Motor neuron (in vitro differentiated cells): ENCODE data around the gene KRTAP17-1. TPM values are rescaled to one million over a fixed set of nuclear protein-coding genes. Genes with fewer than 3 reads are reported as not detected.

ENCODE experiments used
- ATAC-seq, 8 experiments: fragments of 200-7000 bp; cut with Tn5 transposase; replicated peaks in 6 of 8; 2 replicates each; pipeline ENCODE4 v1.8.0; 2021; ENCODE audit warnings: mild to moderate bottlenecking in 8 of 8, moderate library complexity in 8 of 8
- H3K27ac ChIP-seq, 2 donors: fragments of 250-450 bp; sonication (Bioruptor Pico); 2 replicates each; pipeline ENCODE4 v1.9.0; 2021; ENCODE audit warnings: antibody characterized with exemption in 2 of 2, mild to moderate bottlenecking in 2 of 2, moderate library complexity in 1 of 2
- H3K4me1 ChIP-seq, 2 donors: fragments of 250-450 bp; sonication (Bioruptor Pico); replicated peaks in 1 of 2; 2 replicates each; pipeline ENCODE4 v1.6.1; 2021; ENCODE audit warnings: antibody characterized with exemption in 2 of 2, mild to moderate bottlenecking in 2 of 2, moderate library complexity in 1 of 2
- H3K4me3 ChIP-seq, 5 donors: fragments of 250-450 bp; sonication (Bioruptor Pico); 2 replicates each; pipeline ENCODE4 v1.9.0; 2021; ENCODE audit warnings: antibody characterized with exemption in 5 of 5, mild to moderate bottlenecking in 5 of 5, moderate library complexity in 4 of 5
- WGBS, 10 experiments: fragments of 450-650 bp; shearing (Covaris generic); methylation state at CpG; one replicate each; pipeline ENCODE4 v1.0.0; 2022; 5-methylcytosine and 5-hydroxymethylcytosine counted together
- in situ Hi-C, 9 experiments: fragments of 400-800 bp; cut with MboI; loops; one replicate each; pipeline ENCODE4 v1.15.0; 2021; ENCODE audit warnings: low sequenced_read_pairs in 9 of 9, low pct_unique_long_range_greater_than_20kb in 2 of 9; ENCODE audit not compliant: unreplicated experiment in 9 of 9
- total RNA-seq, 8 experiments: library from RNA; unstranded; fragments of 300-600 nt; gene quantifications; 2 replicates each; pipeline versions ENCODE4 v1.2.3 to v1.2.4, GENCODE V29; 2022

The KRTAP17-1 gene
- total RNA-seq, 8 experiments from 2014 or later: 0.57 TPM; not detected in 7

GRCh38 chr17:41340934-41341861, 25.7 kb upstream of the KRTAP17-1 start:
- Histone ChIP-seq H3K4me3 (no peak overlapping the region), H3K27ac (no peak overlapping the region), H3K4me1 (no peaks in the 10 kb centered on the region)
- peak in 2 of 8 experiments; percentile 39 to 55 for ATAC-seq
- WGBS, 10 experiments: 0 to 83% (median 66%) methylated on average over 1 to 7 of the region's 7 CpGs; no CpG with 5 or more reads in 1 of the 10 experiments
- in situ Hi-C loops: loop anchor here in 1 of 9 experiments (25.0 kb wide), 1 partner anchor 171 kb away; the partner anchor contains the start of genes KRT13 and KRT15

DNA sequence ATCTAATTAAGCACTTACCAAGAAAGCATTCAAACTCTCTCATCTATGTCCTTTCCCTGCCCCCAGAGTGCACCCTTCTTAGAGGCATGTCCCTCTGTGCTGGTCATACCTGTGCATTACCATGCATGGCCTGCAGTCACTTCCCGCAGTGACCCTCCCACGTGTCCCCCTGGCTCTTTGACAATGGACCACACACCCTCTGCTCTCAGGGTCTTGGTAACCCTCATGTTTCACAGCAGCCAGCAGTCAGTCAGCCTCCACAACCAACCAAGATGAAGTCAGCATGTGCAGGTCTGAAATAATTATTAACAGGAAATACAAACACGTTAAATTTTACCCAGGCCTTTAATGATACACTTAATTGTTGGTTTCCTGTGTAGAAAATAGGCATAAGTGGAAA, 25.0 kb upstream of the KRTAP17-1 start:
- 0 to 58% (median 57%) methylated on average over 1 to 3 of the region's 3 CpGs; no CpG with 5 or more reads in 4 of the 10 experiments for whole genome bisulfite sequencing, 10 experiments
- no peak for ATAC-seq
- in situ Hi-C loops: loop anchor here in 1 of 9 experiments (25.0 kb wide), 1 partner anchor 172 kb away; the partner anchor contains the start of genes KRT13 and KRT15

DNA sequence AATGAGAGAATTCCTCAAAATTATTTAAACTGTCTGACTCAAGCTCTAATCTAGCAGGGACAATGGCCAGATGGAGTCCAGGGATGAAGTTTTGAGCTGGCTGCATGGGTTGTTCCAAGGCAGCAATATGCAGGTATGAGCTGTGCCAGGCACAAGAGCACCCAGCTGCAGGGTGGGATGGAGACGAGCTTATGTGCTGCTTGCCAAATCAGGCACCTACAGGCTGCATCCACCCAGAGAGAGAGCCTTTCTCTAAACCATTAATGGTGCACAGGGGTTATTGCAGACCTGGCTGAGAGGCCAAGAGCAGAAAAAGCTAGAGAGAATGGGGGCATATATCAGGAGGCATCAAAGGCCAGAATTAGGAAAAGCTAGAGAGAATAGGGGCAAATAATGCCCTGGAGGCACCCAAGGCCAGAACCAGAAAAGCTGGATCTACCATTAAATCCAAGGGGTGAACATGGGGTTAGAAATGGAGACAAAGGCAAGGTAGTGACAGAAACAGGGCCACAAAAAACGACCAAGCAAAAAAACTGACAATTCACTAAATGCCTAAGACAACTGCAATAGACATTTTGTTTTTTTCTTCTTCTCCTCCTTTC, 24.2 kb upstream of the KRTAP17-1 start:
- ATAC-seq: no peak
- no peak overlapping the region for H3K27ac ChIP-seq
- no peaks in the 10 kb centered on the region for H3K4me1 ChIP-seq
- 0 to 80% (median 41%) methylated on average over 1 to 2 of the region's 2 CpGs for WGBS, 10 experiments
- H3K4me3 ChIP-seq: no peak overlapping the region
- in situ Hi-C loops: loop anchor here in 1 of 9 experiments (25.0 kb wide), 1 partner anchor 173 kb away; the partner anchor contains the start of genes KRT13 and KRT15

More for the DNA sequence above, 25.0 kb upstream of the KRTAP17-1 start:
- no peak overlapping the region for H3K27ac ChIP-seq
- H3K4me3 ChIP-seq: no peak overlapping the region
- H3K4me1 ChIP-seq: no peaks in the 10 kb centered on the region

GRCh38 chr17:41338961-41339485, 23.5 kb upstream of the KRTAP17-1 start:
- H3K4me3 ChIP-seq: no peak overlapping the region
- H3K4me1 ChIP-seq: no peaks in the 10 kb centered on the region
- WGBS, 10 experiments: 28 to 95% (median 85%) methylated on average over 1 to 5 of the region's 5 CpGs; no CpG with 5 or more reads in 2 of the 10 experiments
- ATAC-seq: no peak
- in situ Hi-C loops: loop anchor here in 1 of 9 experiments (25.0 kb wide), 1 partner anchor 173 kb away; the partner anchor contains the start of genes KRT13 and KRT15
- no peak overlapping the region for H3K27ac ChIP-seq

- ATAC-seq: no peak
- in situ Hi-C loops: loop anchor here in 1 of 9 experiments (25.0 kb wide), 1 partner anchor 177 kb away; the partner anchor contains the start of genes KRT13 and KRT15
- H3K4me1 ChIP-seq: no peaks in the 10 kb centered on the region
- WGBS, 10 experiments: 82 to 100% (median 96%) methylated on average over 1 of the region's 1 CpG; no CpG with 5 or more reads in 4 of the 10 experiments
- no peak overlapping the region for H3K27ac ChIP-seq
- no peak overlapping the region for H3K4me3 ChIP-seq
Measured at GRCh38 chr17:41335747-41336146, 20.2 kb upstream of the KRTAP17-1 start.

DNA sequence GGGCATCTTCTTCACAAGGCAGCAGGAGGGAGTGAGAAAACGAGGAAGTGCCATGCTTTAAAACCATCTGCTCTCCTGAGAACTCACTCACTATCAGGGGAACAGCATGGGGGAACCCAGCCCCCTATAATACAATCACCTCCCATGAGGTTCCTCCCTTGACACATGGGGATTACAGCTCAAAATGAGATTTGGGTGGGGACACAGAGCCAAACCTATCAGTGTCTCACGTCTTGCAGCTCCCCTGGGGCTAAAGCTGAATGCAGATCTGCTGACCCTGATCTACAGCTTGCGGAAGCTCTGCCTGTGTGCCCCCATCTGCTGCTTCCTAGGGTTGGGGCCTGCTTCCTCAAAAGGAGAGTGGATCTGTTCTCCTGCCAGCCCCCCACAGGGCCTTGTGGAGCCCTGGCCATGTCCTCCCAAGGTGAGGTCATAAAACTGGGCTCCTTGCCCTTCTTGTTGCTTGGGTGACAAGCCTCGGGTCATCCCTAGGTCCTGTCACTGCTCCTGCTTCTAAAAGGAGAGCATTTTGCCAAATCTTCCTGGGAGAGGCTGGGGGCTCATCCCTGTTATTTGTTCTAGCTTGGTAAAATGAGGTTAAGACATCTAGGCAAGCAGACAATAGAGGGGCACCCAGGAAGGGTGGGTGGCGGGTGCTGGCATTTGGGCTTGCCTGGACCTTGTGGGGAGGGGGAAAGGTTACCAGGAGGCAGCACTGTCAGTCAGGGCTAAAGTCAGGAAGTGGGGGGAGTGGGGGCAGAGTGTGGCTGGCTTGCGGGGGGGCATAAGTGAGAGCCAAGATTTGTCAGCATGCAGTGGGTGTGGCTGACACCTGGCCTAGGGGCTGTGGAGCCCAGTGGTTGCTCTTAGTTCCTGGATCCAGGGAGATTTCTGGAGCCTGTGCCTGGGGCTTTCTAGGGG, 19.1 kb upstream of the KRTAP17-1 start:
- 0 to 100% (median 20%) methylated on average over 1 to 4 of the region's 6 CpGs; no CpG with 5 or more reads in 1 of the 10 experiments for WGBS, 10 experiments
- in situ Hi-C loops: loop anchor here in 1 of 9 experiments (25.0 kb wide), 1 partner anchor 178 kb away; the partner anchor contains the start of genes KRT13 and KRT15

GRCh38 chr17:41333836-41334235, 18.3 kb upstream of the KRTAP17-1 start:
- Histone ChIP-seq H3K4me1 (no peaks in the 10 kb centered on the region), H3K27ac (no peak overlapping the region), H3K4me3 (no peak overlapping the region)
- in situ Hi-C loops: loop anchor here in 1 of 9 experiments (25.0 kb wide), 1 partner anchor 178 kb away; the partner anchor contains the start of genes KRT13 and KRT15
- no peak for ATAC-seq
- 90 to 100% (median 92%) methylated on average over 1 to 2 of the region's 3 CpGs; no CpG with 5 or more reads in 7 of the 10 experiments for WGBS, 10 experiments

More for the DNA sequence above, 19.1 kb upstream of the KRTAP17-1 start:
- Histone ChIP-seq H3K4me3 (no peak overlapping the region), H3K27ac (no peak overlapping the region), H3K4me1 (no peaks in the 10 kb centered on the region)
- ATAC-seq: no peak

DNA sequence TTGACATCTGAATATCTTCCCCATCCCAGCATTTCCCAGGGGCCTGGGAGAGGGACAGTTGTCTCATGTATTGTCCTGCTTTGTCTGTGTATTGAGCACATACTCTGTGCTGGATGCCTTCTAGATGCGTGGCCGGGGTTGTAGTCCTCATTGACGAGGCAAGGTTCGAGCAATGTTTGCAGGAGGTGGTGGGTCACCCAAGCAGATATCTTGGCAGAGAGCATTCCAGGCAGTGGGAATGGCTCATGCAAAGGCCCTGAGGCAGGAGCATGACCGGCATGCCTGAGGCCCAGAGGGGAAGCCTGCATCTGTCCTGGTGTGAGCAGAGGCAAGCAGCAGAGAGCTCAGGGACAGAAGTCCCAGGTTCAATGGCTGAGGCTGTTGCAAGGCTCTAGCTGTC, 17.6 kb upstream of the KRTAP17-1 start:
- H3K4me3 ChIP-seq: no peak overlapping the region
- in situ Hi-C loops: loop anchor here in 1 of 9 experiments (25.0 kb wide), 1 partner anchor 179 kb away; the partner anchor contains the start of genes KRT13 and KRT15
- WGBS, 10 experiments: 75 to 94% (median 85%) methylated on average over 2 to 3 of the region's 5 CpGs; no CpG with 5 or more reads in 6 of the 10 experiments
- no peak overlapping the region for H3K27ac ChIP-seq
- H3K4me1 ChIP-seq: no peaks in the 10 kb centered on the region
- ATAC-seq: no peak

DNA sequence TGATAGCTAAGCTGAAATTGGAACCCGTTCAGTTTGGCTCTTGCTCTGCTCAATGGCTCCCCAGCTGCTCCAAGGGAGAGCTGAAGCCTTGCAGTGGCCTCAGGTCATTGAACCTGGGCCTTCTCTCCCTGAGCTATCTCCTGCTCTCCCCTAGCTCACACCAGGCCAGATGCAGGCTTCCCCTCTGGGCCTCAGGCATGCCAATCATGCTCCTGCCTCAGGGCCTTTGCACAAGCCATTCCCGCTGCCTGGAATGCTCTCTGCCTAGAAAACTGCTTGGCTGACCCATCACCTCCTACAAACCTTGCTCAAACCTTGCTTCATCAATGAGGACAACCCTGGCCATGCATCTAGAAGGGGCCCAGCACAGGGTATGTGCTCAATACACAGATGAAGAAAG, 16.7 kb upstream of the KRTAP17-1 start:
- in situ Hi-C loops: loop anchor here in 1 of 9 experiments (25.0 kb wide), 1 partner anchor 180 kb away; the partner anchor contains the start of genes KRT13 and KRT15
- Histone ChIP-seq H3K4me1 (no peaks in the 10 kb centered on the region), H3K27ac (no peak overlapping the region), H3K4me3 (no peak overlapping the region)
- ATAC-seq: no peak
- 40 to 100% (median 60%) methylated on average over 1 of the region's 2 CpGs; no CpG with 5 or more reads in 5 of the 10 experiments for WGBS, 10 experiments

DNA sequence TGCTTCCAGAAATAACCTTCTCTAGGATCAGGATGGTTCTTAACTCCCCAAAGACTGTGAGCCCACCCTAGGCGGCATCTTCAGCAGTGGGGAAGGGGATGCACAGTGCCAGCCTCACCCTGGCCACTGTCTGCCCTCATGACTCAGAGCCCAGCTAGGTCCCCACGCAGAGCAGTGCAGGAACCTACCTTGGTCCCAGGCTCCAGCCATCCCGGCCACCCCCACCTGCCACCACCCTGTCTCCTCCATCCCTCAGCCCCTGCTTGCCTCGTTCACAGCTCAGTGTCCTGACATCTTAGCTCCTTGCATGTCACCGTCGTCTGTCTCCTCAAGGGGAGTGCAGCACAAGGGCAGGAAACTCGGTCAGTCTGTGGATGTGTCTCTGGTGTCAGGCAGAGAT, 16.1 kb upstream of the KRTAP17-1 start:
- Histone ChIP-seq H3K27ac (no peak overlapping the region), H3K4me1 (no peaks in the 10 kb centered on the region), H3K4me3 (no peak overlapping the region)
- WGBS, 10 experiments: 64 to 79% (median 77%) methylated on average over 1 to 5 of the region's 7 CpGs; no CpG with 5 or more reads in 6 of the 10 experiments
- ATAC-seq: no peak
- in situ Hi-C loops: loop anchor here in 1 of 9 experiments (25.0 kb wide), 1 partner anchor 181 kb away; the partner anchor contains the start of genes KRT13 and KRT15

DNA sequence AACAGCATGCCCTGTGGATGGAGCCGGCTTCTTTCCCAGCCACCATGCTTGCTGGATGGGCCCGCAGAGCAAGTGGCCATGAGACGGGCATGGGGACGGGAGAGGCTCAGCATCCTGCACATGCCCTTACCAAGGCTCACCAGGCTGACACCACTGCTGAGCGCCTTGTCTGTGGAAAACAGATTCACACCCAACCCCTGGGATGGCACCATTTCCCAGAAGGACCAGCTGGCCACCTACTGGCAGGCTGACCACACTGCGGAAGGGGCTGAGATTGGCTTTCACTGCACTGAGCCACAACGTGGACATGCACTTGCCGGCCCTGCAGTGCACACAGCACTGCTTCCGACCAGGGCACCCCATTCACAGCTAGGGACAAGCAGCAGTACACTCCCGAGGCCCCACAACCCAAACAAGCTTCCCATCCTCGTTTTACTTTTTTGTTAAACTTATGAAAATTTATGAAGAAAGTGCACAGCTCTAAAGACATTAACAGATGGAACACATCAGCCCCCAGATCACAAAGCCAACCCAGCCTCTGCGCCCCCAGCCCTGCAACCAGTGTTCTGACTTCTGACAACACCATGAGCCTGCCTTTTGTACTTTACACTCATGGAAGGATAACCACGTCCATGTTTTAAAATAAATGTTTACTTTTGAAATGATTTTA, 13.9 kb upstream of the KRTAP17-1 start:
- ATAC-seq: peak; percentile 73 to 96 (median 82)
- H3K4me3 ChIP-seq: no peak overlapping the region

More for the DNA sequence above, 13.9 kb upstream of the KRTAP17-1 start:
- 4 to 100% (median 53%) methylated on average over 1 to 7 of the region's 13 CpGs; no CpG with 5 or more reads in 2 of the 10 experiments for WGBS, 10 experiments
- in situ Hi-C loops: loop anchor here in 2 of 9 experiments (10.0 to 25.0 kb wide), 3 partner anchors 183 to 425 kb away; partner anchors contain the start of genes KRT13 (in 1 of the 2) and KRT15 (in 1 of the 2)
- H3K27ac ChIP-seq: no peak overlapping the region
- H3K4me1 ChIP-seq: no peaks in the 10 kb centered on the region
